Measurements from ENCODE around the gene NDUFAF2.
"Not testable (repeated sequence)": the region's sequence is repeated elsewhere in the genome, so short reads cannot be mapped to it uniquely, and the experiment has no call there.

Gene NDUFAF2, protein sequence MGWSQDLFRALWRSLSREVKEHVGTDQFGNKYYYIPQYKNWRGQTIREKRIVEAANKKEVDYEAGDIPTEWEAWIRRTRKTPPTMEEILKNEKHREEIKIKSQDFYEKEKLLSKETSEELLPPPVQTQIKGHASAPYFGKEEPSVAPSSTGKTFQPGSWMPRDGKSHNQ

DNA sequence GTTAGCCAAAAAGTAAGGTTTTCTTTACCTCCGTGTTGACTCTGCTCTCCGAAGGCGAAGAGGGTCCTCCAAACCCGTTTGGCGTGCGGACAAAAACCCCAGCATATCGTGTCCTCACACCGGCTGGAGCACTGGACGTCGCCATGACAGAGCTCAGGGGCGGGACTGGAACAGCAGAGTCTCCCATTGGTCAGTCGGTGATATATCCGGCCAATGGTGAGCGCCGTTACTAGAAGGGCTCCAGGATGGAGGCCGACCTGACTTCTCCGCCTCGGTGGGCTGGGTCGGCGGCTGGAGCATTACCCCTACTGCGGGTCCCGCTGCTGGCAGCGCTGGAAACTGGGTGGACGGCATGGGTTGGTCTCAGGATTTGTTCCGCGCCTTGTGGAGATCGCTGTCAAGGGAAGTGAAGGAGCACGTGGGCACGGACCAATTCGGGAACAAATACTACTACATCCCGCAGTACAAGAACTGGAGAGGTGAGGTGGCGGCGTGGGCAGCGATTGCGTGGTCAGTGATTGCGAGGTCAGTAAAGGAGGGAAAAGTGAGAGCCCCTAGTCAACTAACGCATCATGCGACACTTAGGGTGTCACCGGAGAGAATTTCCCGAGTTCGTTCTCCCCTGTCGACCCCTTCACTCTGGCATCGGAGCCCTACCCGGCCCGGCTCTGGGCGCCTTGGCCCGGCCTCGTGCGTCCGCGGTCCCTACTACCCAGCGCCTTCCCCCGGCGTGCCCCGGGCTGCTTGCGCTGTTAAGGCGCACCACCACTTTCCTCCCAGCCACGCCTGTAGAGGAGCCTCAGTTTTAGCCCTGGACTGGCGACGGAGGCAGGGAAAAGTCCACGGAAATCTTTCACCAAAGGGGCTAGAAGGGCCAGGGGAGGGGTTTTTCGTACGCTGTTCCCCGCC, at the start of gene NDUFAF2, which contains the start of gene ERCC8:
Gene NDUFAF2, plus strand, starts transcription at position 302 of the 909 bp plus-strand sequence. Its CDS starts 51 bp downstream, at position 353.
Gene ERCC8, minus strand, starts transcription at position 167 of the 909 bp plus-strand sequence. Its CDS starts 62 bp downstream, at position 105.
- peak; percentile 87 for DNase-seq (ENCODE audit: low spot score)

DNA sequence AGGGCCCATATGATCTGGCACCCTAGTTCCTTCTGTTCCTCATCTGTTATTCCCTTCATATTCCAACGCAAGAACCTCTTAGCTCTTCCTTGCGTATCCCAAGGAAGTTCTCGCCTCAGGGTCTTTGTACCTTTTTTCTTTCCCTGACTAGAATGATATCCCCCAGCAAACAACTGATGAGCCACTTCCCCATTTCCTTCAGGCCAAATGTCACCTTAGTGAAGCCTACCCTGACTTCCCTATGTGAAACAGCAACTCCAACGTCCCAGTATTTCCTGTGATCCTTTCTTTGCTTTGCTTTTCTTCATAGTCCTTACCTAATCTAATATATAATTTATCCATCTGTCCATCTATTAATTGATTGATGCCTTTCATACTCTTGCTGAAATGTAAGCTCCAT, 48.0 kb upstream of the NDUFAF2 start:
- no peak for DNase-seq (ENCODE audit: low spot score)

DNA sequence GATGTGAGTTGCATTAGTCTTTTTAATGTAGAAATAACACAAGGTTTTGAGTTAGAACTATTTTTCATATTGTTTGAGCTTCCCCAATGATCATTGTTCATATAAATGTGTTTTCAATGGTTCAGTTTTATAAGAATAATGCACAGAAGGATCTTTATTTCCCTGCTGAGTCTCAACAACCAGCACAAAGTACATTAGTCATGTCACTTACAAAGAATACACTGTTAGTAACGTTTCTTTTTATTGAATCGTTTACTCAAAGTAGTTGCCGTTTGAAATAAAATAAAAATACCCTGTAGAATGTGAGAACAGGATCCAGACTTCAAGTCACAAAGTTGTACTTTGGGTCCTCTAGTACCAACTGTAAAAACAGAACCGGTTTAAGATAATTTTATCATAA, 41.6 kb upstream of the NDUFAF2 start:
- DNase-seq (ENCODE audit: low spot score), result no peak

DNA sequence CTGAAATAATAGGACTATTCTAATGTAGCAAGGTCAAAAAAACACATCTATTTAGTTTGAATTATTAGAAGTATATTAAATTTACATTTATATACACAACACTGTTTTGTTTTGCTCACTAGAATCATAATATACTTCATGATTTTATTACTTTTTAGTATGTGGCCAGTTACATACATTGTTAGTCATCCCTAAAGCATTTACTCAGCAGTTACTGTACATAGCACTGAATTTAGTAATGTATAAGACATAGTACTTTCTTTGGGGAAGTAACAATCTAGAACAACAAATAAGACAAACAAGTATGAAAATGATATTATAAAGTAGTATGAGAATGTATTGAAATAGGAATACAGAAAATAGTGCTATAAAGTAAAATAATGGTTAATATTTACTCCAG, 28.4 kb upstream of the NDUFAF2 start:
- no peak for DNase-seq (ENCODE audit: low spot score)

DNA sequence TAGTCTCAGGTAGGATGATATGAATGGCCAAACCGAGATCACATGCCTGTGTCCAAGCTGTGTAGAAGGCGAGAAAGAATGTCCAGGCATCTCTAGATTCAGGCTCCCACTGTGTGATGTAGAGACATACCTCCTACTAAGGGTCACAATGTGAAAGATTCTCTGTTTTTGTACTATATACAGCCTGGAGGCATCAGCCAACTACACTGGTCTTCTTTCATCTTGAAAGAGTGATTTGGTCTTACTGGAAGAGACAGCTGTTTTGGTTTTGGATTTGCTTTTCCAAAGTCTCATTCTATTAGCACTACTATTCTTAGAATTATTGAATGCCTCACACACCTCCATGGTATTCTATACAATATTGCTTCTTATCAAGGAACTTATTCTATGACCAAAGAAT, 26.5 kb upstream of the NDUFAF2 start:
- no peak for DNase-seq (ENCODE audit: low spot score)

DNA sequence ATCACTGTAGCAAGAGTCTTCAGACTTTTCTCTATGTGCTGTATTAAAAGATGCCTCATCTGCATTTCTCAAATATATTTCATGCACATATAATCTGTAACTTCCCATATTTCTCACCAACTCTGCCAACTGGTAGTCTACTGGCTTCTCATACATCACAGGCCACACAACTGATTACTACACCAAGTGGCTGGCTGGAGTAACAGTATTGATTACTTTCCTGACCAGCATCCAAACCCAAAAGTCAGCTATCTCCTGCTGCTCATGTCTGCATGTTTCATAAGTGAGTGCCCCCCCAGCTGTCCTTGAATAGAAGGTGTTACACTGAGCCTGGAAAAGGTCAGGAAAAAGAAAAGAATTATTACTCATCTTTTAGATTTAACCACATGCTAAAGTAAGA, 17.6 kb upstream of the NDUFAF2 start:
- DNase-seq (ENCODE audit: low spot score), result no peak

DNA sequence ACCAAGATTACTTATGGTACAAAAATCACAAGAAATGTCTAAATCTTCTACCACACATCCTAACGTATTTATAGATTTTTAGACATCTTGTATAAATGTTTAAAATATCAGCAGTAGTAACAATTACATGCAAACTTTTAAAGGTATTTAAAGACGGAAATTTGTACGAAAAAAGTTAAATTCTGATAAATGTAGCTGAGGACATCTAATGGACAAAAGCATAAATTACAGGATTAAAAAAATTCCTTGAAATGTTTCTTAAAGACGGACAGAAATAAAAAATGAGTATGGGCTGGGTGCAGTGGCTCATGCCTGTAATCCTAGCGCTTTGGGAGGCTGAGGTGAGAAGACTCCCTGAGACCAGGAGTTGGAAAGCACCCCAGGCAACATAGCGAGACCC, 16.0 kb upstream of the NDUFAF2 start:
- no peak for DNase-seq (ENCODE audit: low spot score)

DNA sequence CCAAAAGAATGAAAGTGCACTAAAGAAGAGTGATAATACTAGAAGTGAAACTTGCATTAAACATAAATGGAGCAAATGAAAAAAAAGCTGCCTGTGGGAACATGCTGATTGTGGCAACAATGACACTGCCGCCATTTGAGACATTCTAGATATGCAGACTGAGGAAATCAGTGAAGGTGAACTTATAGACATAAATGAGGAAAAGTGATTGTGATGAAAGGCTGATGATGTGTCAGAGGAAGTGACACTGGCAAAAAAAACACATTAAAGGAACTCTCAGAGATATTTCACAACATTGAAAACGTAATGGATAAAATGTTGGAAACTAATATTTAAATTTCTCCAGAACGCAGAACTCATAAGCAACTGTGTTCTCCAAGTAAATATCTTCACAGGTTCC, 1.4 kb upstream of the NDUFAF2 start:
- no peak for DNase-seq (ENCODE audit: low spot score)

DNA sequence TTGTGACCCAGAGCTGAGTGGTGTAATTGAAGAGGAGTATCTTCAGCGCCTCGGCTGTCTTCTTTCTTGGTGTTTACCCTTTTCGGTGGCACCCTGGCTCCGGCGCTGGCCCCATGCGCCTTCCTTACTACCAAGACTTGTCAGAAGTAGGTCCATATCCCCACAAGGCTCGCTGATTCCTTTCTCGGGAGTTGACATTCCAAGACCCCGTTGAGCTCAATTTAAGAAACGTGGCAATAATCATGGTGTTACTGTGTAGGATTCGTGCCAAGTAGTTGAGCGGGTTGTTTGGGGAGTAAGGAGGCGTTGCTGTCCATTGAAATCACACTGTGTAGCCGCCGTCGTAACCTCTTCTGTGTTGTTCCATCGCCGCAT, 795 bp downstream of the NDUFAF2 start:
- peak; percentile 6 for DNase-seq (ENCODE audit: low spot score)

DNA sequence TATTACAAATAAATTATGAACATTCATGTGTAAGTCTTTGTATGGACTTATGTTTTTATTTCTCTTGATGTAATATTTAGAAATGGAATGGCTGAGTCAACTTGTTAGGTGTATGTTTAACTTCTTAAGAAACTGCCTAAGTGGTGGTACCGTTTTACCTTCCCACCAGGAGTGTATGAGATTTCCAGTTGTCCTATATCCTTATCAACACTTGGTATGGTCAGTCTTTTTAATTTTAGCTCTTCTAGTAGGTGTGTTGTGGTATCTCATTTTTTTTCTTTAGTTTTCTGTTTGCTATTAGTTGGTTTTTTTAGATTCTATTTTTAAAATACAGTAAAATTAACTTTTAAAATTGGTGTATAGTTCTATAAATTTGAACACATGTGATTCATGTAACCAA, 3.7 kb downstream of the NDUFAF2 start:
- no peak for DNase-seq (ENCODE audit: low spot score)

DNA sequence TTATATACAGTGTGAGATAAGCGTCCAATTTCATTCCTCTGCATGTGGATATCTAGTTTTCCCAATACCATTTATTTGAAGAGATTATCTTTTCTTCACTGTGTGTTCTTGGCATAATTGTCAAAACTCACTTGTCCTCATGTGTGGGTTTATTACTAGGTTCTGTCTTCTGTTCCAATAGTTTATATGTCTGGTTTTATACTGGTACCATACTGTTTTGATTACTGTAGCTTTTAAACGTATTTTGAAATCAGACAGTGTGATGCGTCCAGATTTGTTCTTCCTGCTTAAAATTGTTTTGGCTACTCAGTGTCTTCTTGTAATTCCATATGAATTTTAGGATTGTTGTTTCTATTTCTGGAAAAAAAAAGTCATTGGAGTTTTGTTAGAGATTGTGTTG, 10.2 kb downstream of the NDUFAF2 start:
- DNase-seq (ENCODE audit: low spot score), result no peak

DNA sequence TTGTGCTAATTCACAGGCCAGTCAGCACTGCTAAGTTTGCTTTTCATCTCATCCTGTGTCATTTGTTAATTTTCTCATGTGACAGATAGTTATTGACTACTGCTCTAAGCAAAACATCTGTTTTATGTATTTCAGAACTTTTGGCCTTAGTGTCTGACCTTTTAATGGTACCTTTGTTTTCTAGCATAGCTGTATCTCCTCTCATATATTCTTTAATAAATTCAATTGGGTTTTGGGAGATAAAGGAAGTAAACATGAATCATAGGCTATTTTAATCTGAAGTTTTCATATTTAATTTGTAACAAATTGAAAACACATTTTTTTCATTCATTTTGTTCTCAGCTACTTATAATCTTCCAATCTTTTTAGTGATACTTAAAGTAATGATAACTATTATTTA, 13.1 kb downstream of the NDUFAF2 start:
- no peak for DNase-seq (ENCODE audit: low spot score)

DNA sequence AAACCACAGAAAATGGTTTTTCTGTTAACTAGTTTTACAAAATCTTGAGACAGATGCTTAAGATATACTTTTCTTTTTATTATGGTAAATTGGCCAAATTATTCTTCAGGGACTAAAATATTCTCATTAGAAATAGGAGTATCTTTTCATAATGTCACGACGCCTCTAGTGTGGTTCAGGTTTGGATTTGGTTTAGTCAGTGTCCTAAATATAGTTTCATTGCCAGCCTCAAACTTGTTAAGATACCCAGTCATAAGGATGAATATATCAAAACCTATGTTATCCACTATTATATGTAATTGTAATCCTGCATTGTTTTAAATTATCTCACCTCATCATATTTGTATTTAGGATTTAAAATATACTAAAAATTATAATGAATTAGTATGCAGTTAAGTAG, 13.7 kb downstream of the NDUFAF2 start:
- no peak for DNase-seq (ENCODE audit: low spot score)

DNA sequence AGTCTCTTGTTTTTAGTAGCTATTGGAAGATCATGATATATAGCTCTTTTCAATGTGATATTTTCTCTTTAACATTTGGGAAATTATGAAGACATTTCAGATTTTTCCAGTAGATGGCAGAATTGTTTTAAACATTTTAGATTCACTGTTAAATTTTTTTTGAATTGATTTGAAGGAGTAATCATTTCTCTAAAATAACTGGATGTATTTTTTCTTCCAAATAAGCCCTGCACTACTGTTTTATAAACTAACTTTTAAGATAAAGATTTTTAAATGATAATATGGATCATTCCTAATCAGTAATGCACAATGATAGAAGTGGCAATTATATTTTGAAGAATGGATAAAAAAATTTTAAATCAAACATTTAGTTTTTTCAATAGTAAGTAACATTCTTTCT, 14.2 kb downstream of the NDUFAF2 start:
- DNase-seq (ENCODE audit: low spot score), result no peak

DNA sequence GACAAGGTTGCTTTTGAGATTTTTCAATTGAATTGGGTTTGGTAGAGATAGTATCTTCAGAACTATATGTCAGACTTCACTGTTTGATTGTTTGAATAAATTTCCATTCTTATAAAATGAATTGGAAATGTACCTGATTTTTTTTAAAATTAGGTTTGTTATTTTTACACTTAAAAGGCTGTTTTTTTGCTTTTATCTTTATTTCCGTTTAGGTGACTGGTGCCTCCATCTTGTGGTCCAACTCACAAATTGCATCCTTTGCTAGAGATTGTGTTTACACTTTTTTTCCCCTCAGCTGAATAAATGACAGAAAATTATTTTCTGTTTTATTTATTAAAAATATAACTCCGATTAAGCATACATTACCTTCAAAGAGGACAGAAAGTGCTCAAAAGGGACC, 15.6 kb downstream of the NDUFAF2 start:
- DNase-seq (ENCODE audit: low spot score), result peak; percentile 2

DNA sequence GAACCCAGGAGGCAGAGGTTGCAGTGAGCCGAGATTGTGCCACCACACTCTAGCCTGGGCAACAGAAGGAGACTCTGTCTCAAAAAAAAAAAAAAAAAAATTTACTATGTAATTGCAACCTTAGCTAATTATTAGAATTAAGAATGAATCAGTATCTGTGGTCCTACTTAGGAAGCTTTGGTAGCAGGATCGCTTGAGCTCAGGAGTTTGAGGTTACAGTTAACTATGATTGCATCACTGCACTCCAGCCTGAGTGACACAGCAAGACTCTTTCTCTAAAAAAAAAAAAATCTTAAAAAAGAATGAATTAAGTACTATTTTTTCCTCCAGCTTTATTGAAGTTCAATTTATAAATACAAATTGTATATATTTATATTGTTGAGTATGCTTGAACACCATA, 16.7 kb downstream of the NDUFAF2 start:
- no peak for DNase-seq (ENCODE audit: low spot score)

DNA sequence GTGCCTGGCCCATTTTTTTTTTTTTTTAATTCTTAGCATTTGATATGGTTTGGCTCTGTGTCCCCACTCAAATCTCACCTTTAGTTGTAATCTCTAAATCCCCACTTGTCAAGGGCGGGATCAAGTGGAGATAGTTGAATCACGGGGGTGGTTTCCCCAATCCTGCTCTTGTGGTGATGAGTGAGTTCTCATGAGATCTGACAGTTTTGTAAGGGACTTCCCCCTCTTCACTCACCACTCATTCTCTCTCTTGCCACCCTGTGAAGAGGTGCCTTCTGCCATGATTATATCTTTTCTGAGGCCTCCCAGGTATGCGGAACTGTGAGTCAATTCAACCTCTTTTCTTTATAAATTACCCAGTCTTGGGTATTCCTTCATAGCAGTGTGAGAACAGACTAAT, 27.2 kb downstream of the NDUFAF2 start:
- no peak for DNase-seq (ENCODE audit: low spot score)

DNA sequence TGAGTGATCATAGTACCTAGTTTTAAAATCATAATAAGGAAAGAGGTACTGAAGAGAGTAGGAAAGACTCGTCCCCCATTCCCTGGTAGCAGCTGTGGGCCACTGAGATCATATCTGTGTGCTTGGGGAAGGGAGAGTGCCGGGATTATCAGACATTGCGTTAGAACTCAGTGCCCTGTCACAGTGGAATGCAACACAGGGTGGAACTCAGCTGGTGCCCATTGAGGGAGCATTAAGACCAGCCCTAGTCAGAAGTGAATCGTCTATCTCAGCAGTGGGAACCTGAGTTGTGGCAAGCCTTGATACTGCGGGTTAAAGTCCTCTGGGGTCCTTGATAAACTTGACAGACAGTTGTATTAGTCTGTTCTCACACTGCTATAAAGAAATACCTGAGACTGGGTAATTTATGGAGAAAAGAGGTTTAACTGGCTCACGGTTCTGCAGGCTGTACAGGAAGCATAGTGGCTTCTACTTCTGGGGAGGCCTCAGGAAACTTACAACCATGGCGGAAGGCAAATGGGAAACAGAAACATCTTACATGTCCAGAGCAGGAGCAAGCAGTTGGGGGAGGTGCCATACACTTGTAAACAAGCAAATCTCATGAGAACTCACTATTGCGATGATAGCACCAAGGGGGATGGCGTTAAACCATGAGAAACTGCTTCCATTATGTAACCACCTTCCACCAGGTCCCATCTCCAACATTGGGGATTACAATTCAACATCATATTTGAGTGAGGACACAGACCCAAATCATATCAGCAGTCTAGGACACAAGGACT, 33.1 kb downstream of the NDUFAF2 start:
- DNase-seq (ENCODE audit: low spot score), result no peak

DNA sequence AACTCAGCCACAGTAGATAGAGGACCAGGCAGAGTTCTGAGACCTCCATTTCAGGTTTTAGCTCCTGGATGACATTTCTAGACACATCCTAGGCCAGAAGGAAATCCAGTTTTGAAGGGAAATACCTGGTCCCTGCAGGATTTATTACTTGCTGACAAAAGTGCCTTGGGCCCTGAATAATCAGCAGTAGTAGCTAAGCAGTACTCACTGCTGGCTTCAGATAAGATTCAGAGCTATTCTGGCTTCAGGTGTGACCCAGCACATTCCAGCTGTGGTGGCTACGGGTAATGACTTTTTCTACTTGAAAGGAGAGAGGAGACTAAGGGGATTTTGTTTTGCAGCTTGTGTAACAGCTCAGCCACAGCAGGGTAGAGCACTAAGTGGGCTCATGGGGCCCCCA, 34.0 kb downstream of the NDUFAF2 start:
- no peak for DNase-seq (ENCODE audit: low spot score)

DNA sequence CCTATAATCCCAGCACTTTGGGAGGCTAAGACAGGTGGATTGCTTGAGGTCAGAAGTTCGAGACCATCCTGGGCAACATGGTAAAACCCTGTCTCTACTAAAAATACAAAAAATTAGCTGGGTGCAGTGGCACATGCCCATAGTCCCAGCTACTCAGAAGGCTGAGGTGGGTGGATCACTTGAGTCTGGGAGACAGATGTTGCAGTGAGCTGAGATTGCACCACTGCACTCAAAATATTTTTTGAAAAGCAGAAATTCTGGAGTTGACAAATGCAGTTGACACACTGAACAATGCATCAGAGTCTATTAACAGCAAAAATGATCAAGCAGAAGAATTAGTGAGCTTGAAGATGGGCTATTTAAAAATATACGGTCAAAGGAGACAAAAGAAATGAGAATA, 35.5 kb downstream of the NDUFAF2 start:
- DNase-seq (ENCODE audit: low spot score), result no peak

DNA sequence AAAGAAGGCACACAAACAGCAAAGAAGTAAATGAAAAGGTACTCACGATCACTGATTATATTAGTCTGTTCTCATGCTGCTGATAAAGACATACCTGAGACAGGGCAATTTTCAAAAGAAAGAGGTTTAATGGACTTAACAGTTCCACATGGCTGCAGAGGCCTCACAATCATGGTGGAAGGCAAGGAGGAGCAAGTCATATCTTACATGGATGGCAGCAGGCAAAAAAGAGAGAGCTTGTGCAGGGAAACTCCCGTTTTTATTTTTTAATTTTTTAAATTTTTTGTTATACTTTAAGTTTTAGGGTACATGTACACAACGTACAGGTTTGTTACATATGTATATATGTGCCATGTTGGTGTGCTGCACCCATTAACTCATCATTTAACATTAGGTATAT, 37.1 kb downstream of the NDUFAF2 start:
- not testable (repeated sequence) for DNase-seq (ENCODE audit: low spot score)

DNA sequence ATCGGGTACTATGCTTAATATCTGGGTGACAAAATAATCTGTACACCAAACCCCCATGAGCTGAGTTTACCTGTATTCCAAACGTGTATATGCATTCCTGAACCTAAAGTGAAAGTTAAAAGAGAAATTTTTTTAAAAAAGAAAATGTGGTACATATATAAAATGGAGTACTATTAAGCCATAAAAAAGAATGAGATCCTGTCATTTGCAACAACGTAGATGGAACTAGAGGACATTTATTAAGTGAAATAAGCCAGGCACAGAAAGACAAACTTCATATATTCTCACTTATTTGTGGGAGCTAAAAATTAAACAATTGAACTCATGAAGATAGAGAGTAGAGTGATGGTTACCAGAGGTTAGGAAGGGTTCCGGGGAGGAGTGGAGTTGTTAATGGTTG, 44.8 kb downstream of the NDUFAF2 start:
- no peak for DNase-seq (ENCODE audit: low spot score)

DNA sequence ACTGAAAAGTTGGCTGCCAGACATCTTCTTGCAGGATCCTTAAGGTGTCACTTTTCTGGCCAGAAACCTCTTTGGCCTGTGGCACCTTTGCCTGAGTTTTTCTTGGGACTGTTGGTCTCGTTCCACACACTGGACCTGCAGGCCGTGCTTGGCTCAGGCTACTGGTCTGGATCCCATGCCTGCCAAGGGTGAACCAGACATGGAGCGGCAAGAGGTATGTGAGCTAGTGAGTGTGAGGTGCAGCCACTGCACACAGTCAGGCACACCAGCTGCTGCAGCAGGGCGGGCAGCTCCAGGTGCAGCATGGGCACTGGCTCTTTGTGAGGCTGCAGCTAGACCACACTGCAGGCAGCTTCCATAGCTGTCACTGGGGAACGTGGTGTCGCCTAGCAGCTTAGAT, 47.9 kb downstream of the NDUFAF2 start:
- no peak for DNase-seq (ENCODE audit: low spot score)

All from CD4-positive, alpha-beta T cell treated with Interleukin-6 at 100 ng/mL for 8 hours (primary cell).